NCI-H1092 (cell line): Measurements from ENCODE around the gene GADL1.

Experiments
- DNase-seq: peaks from one replicate; lab custom pipeline; 2025; lab: John Stamatoyannopoulos, UW

Gene GADL1

DNA sequence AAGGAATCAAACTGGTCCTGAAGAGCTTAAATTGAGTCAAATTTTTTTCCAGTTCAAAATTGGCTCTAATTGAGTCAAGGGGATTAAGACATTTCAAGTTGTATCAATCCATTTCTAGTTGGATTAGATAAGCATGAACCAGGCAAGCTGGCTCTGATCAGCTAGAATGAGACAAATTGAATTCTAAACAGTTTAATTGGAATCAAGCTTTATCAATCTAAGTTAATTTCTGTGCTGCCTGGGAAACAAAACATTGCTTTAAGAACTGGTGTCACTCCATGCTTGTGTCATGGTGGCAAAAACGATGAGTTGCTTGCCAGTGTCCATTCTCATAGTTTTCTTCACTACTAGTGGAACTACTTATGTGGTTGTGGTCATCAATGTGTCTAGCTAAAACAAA lies 171.2 kb downstream of the GADL1 start:
- no peak for DNase-seq

DNA sequence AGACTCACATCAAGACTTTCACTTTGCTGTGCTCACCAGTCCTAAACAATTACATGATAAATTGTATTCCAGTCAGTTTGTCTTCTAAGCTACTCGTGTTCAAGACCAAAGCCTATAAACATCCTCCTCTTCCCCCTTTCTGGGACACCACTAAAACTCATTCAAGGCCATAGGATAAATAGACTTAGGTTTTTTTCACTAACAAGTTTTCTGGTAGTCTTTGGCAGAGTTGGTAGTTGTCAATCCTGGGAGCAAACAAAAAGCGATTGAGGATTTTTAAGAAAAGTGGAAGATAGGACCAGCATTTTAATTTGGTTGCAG lies 173.2 kb downstream of the GADL1 start:
- DNase-seq, result no peak

DNA sequence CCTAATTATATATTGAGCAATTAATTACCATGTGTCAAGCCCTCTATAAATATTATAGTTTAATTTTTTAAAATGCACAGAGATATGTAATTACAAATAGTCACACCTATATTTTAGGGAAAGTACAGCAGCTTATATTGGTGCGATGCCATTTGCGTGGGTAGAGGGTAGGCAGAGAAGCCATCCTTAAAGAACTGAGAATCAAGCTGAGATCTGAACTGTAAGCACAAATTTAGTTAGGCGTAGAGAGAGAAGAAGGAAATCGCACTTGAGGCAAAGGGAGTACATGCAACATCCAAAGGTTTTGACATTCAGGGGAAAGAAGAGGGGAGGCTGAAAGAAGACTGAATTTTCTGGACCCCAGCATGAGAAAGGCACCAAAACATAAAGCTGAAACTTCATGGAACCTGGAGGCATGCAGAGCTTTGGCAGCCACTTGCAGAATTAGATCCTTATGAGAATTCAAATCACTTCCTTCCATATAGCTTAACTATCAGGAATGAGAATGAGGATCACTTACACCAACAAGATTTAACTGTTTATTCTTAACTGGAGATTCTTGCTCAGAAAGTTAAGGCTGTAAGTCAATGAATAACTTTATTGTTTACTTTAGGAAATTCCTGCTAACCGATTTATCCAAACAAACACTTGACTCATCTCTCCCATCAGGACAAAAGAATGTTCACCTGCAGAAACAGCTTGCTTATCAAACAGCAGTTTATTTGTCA lies 173.7 kb downstream of the GADL1 start:
- DNase-seq, result no peak

DNA sequence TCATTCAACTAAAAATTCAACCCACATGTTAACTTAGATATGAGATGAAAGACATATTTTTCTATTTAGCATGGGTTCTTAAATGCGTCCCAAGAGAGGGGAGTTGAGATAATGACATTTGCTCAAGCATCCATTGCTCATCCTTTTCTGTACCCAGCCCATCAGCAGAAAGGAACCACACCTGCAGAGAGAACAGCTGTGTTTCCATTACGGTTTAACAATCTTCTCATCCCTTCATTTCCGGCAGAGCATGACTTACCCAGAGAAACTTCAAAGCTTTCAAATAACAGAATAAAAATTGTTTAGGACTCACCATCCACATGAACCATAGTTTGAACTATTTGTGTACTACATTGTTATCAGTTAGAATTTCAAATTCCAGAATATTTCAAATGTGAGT lies 174.9 kb downstream of the GADL1 start:
- no peak for DNase-seq

- no peak for DNase-seq
Observed at GRCh38 chr3:30713885-30714503, 180.5 kb downstream of the GADL1 start.

GRCh38 chr3:30712991-30713390 lies 181.5 kb downstream of the GADL1 start:
- DNase-seq, result no peak

DNA sequence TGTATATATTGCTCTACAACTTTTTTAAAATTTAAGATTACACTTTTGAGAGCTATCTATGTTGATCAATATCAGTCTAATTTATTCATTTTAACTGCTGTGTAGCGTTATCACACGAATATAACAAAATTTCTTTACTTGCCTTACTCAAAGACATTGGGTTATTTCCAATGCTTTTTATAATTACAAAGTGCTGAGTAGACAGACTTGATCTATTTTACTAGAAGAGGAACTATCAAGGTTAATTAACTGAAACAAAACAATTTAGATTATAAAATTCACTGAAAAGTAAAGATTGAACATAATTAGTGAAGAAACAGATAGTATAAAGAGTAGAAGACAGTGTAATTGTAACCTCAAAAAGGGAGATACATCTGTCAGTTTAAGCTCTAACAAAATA lies 182.6 kb downstream of the GADL1 start:
- no peak for DNase-seq

DNA sequence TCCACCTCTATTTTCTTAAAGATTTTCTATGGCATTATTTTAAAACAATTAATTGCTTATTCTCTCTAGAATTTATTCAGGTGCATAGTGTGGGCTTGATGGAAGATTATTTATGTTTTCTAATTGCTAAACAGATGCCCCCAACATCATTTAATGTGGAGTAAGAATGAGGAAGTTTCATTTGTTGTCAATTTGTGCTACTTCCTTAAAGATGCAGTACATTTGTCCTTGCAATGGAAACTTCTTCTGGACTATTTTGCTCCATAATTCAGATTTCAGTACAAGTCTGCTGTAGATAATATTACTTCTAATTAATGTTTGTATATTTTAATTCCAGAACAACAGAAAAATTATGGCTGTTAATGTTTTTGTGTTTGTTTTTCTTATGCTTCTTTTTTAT lies 183.3 kb downstream of the GADL1 start:
- DNase-seq, result no peak

- no peak for DNase-seq
Observed at GRCh38 chr3:30710017-30710416, 184.4 kb downstream of the GADL1 start.

DNA sequence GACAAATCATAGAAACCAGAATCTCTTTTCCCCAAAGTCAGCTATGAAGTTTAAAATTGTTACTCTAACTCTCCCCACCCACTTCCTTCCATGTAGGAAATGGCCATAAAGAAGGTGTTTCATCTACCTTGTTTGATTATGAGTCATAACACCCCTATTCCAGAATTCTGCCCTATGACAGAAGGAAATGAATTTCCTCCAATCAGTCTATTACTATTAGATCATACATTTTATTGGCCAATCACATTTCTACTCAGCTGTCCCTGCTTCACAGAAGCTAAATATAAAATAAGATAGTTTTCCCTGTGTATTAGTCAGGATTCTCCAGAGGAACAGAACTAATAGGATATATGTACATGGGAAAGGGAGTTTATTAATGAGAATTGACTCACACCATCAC lies 186.0 kb downstream of the GADL1 start:
- no peak for DNase-seq

GRCh38 chr3:30707825-30708224 lies 186.6 kb downstream of the GADL1 start:
- DNase-seq, result no peak

DNA sequence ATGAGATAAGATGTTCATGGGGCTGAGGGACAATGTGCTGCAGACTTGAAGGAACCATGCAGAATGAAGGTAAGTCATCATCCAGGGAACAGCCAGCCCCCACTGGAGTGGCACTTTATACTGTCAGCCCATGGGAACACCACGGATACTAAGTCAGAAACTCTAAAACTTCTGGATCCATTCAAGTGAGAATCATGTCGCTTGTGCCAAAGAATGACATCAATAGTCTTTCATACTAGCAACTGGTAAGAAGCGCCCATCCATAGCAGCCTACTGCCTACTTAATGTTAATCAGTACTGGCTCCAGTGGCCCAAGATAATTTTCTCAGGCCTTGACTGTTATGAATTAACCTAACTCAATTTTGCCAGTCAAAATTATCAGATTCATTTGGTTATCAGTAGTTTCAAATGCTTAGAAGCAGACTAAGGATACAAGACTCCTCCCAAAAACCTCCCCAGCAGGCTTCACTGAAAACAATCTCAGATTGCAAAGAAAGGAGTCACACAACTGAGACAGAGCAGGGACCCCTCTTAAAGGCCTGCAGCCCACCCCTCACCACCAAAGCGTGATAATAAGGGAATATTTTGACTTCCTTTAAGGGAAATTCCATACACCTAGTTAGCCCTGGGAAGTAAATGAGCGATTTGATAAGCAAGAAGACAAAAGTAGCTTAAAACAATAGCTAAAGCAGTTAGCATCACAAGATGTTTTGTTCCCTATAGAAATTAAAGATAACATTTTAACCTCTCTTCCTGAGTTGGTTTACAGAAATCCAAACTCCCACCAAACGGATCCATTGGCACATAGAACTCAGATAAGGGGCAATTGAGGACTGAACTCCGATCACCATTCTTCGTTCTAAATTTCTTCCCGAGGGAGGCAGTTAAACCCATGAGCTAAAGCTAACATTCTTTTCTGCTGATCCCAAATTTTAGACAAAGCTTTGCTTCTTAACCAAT lies 189.2 kb downstream of the GADL1 start:
- DNase-seq, result no peak

- no peak for DNase-seq
Observed at GRCh38 chr3:30702828-30703397, 191.5 kb downstream of the GADL1 start.

- no peak for DNase-seq
Observed at GRCh38 chr3:30702038-30702827, 192.2 kb downstream of the GADL1 start.

GRCh38 chr3:30700702-30701321 lies 193.6 kb downstream of the GADL1 start:
- DNase-seq, result no peak

- no peak for DNase-seq
Observed at GRCh38 chr3:30699927-30700326, 194.5 kb downstream of the GADL1 start.

DNA sequence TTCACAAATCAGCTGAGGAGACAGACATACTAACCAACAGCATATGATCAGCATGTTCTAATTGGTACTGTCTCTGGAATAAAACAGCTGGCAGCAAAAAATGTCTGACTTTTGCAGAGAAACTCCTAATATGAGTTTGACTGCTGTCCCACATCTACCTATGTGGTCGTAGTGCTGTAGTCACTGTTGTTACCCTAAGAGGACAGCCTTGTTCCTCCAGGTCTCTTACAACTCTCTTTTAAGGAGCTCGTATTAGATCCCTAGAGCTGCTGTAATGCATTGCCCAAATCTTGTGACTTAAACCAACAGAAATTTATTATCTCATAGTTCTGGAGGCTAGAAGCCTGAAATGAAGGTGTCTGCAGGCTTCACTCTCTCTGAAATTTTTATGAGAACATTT lies 195.9 kb downstream of the GADL1 start:
- no peak for DNase-seq

DNA sequence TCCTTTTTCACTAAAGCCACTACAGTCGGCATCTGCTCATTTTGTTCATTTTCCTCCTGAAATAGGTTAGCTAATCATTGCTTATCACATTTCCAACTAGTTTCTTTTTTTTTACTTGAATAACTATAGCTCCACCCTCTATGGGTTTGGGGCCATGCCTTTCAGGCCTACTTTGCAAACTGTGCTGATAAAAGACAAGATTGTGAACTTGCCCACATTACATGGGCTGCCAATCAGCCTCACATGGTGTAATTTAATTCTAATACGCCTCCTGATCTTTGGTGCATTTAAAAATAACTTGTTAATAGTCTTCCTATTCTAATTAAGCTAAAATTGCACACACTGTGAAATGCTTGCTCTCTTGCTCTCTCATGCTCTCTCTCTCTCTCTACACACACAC lies 197.6 kb downstream of the GADL1 start:
- no peak for DNase-seq

- DNase-seq, result no peak
Observed at GRCh38 chr3:30696403-30696819, 198.1 kb downstream of the GADL1 start.

DNA sequence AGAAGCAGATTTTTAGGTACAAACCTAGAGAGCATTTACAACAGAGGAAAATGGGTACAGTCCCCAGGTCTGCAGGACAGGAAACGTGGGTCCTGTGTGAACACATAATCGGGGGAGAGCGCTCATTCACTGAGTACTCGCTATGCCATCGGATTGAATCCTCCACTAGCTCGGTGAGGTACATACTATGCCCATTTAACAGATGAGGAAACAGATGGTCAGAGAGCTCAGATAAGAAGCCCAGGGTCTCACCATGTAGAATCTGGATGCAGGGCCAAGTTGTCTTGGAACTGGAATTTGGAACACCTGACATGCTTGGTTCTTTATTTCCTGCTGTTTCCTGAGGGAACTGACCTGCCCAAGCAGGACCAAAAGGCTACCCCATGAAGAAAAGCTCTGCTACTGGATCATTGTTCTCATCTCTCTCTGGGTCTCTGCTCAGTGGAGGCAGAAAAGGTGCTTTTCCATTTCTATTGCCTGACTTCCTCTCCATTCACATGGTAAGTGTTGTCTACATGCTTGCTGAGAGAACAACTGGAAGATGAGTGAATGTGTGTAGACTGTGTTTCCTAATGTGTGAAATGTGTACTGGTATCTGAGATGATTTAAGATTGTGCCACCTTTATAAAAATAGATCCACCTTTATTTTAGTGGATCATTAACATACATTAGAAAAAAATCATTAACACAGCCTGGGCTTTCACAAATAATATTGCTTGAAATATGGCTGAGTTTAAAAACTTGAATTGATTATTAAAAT lies 199.0 kb downstream of the GADL1 start:
- DNase-seq, result no peak

DNA sequence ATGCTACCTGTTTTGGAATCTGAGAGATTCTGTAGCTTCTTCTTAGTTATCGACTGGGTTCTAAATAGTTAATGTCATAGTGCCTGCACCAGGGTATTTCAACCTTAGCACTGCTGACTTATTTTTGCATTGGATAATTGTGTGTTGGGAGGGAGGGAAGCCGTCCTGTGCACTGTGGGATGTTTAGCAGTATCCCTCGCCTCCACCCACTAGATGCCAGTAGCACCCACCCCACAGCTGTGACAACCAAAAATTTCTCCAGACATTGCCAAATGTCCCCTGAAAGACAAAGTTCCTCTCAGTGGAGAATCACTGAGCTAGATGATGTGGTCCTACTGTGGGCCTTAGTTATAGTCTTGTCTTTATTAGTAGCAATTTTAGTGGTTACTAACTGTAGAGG lies 199.8 kb downstream of the GADL1 start:
- no peak for DNase-seq
